ENCODE data around the gene PNPLA1.

PNPLA1 gene

DNA sequence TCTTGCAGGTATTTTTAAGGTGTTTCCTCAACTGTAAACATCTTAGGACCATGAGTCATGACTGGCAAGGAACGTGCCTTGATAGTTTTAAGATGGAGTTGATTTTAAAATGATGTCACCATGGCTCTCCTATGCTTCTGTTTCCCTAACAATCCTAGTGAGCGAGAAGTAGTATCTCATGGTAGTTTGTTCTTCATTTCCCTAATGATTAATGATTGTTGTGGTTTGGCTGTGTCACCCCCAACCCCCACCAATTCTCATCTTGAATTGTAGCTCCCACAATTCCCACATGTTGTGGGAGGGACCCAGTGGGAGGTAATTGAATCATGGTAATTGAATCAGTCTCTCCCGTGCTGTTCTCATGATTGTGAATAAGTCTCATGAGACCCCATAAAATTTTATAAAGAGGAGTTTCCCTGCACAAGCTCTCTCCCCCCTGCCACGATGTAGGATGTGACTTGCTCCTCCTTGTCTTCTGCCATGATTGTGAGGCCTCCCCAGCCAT, 83.6 kb downstream of the PNPLA1 start:
- H3K4me2 ChIP-seq (ENCODE audit: low read length), result no peak overlapping the region
- peaks cover 4% of the 10 kb centered on the region; the same call in 1 of the 2 replicates for H3K9me3 ChIP-seq (ENCODE audit: control insufficient read depth, insufficient read depth, low read length)
- TF ChIP-seq, protein P1, sequence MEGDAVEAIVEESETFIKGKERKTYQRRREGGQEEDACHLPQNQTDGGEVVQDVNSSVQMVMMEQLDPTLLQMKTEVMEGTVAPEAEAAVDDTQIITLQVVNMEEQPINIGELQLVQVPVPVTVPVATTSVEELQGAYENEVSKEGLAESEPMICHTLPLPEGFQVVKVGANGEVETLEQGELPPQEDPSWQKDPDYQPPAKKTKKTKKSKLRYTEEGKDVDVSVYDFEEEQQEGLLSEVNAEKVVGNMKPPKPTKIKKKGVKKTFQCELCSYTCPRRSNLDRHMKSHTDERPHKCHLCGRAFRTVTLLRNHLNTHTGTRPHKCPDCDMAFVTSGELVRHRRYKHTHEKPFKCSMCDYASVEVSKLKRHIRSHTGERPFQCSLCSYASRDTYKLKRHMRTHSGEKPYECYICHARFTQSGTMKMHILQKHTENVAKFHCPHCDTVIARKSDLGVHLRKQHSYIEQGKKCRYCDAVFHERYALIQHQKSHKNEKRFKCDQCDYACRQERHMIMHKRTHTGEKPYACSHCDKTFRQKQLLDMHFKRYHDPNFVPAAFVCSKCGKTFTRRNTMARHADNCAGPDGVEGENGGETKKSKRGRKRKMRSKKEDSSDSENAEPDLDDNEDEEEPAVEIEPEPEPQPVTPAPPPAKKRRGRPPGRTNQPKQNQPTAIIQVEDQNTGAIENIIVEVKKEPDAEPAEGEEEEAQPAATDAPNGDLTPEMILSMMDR (IDR thresholded peaks at IDR 0.05; ENCODE audit: low read depth, low read length, poor library complexity, severe bottlenecking), result no peak
- TF ChIP-seq EZH2phosphoT487 (IDR thresholded peaks at IDR 0.05; ENCODE audit: borderline replicate concordance, low read length), result no peak
- H3K36me3 ChIP-seq (ENCODE audit: control insufficient read depth, low read length), result no peaks in the 10 kb centered on the region
- no peaks in the 10 kb centered on the region for H3K79me2 ChIP-seq (ENCODE audit: control insufficient read depth, low read length)
- no peaks in the 10 kb centered on the region for H3K27me3 ChIP-seq (ENCODE audit: control insufficient read depth, low read length)
- no peak overlapping the region for H3K4me3 ChIP-seq (ENCODE audit: low read length)
- H3F3A ChIP-seq (ENCODE audit: control insufficient read depth, insufficient read depth), result no peaks in the 10 kb centered on the region
- H3K4me1 ChIP-seq (ENCODE audit: control insufficient read depth, low read length), result peaks cover 26% of the 10 kb centered on the region
- H4K20me1 ChIP-seq (ENCODE audit: control insufficient read depth, insufficient read depth, low read depth, low read length), result no peaks in the 10 kb centered on the region
- no peak overlapping the region for H3K27ac ChIP-seq (ENCODE audit: low read depth, low read length)
- H3K9me2 ChIP-seq (replicated peaks; ENCODE audit: control insufficient read depth, low read length), result no peaks in the 10 kb centered on the region

DNA sequence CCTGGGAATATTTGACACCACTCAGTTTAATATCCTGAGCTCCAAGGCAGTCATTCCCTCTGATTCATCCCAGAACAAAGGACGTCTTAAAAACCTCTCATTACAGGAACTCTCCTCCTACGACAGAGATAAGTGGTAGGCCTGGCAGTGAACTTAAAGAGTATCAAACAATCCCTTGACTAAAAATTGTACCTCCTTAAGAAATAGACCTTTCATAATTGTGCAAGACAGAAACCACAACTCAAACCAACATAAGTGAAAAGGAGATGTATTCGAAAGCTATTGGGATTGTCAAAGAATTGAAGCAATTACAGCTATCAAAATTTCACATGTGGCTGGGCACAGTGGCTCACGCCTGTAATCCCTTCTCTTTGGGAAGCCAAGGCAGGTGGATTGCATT, 86.0 kb downstream of the PNPLA1 start:
- peaks cover 4% of the 10 kb centered on the region; the same call in 1 of the 2 replicates for H3K9me3 ChIP-seq (ENCODE audit: control insufficient read depth, insufficient read depth, low read length)
- H3K4me3 ChIP-seq (ENCODE audit: low read length), result no peak overlapping the region
- no peak overlapping the region for H3K27ac ChIP-seq (ENCODE audit: low read depth, low read length)
- H3K9me2 ChIP-seq (replicated peaks; ENCODE audit: control insufficient read depth, low read length), result no peaks in the 10 kb centered on the region
- H3K4me2 ChIP-seq (ENCODE audit: low read length), result no peak overlapping the region
- no peaks in the 10 kb centered on the region for H3K27me3 ChIP-seq (ENCODE audit: control insufficient read depth, low read length)
- H4K20me1 ChIP-seq (ENCODE audit: control insufficient read depth, insufficient read depth, low read depth, low read length), result no peaks in the 10 kb centered on the region
- peaks cover 19% of the 10 kb centered on the region for H3K4me1 ChIP-seq (ENCODE audit: control insufficient read depth, low read length)
- no peak for TF ChIP-seq EZH2phosphoT487 (IDR thresholded peaks at IDR 0.05; ENCODE audit: borderline replicate concordance, low read length)
- TF ChIP-seq, protein P1 (IDR thresholded peaks at IDR 0.05; ENCODE audit: low read depth, low read length, poor library complexity, severe bottlenecking), result no peak
- H3F3A ChIP-seq (ENCODE audit: control insufficient read depth, insufficient read depth), result no peaks in the 10 kb centered on the region
- H3K79me2 ChIP-seq (ENCODE audit: control insufficient read depth, low read length), result no peaks in the 10 kb centered on the region
- H3K36me3 ChIP-seq (ENCODE audit: control insufficient read depth, low read length), result no peaks in the 10 kb centered on the region

DNA sequence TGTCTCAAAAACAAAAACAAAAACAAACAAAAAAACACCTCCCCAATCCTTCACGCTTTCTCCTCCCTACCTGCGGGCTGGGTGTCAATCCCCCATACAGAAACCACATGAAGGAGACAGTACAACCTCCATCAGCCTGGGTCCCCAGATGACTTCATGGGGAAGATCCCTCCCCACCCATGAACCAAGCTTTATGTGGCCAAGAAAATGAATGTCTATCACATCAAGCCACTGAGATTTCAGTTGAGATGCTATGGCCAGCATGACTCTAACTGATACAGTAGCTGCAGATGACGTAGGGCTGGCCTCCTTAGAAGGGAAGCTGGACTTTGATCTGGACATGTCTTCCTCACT, 88.0 kb downstream of the PNPLA1 start:
- TF ChIP-seq EZH2phosphoT487 (IDR thresholded peaks at IDR 0.05; ENCODE audit: borderline replicate concordance, low read length), result no peak
- TF ChIP-seq, protein P1 (IDR thresholded peaks at IDR 0.05; ENCODE audit: low read depth, low read length, poor library complexity, severe bottlenecking), result no peak
- H3K79me2 ChIP-seq (ENCODE audit: control insufficient read depth, low read length), result no peaks in the 10 kb centered on the region
- H3F3A ChIP-seq (ENCODE audit: control insufficient read depth, insufficient read depth), result no peaks in the 10 kb centered on the region
- H3K9me3 ChIP-seq (ENCODE audit: control insufficient read depth, insufficient read depth, low read length), result no peaks in the 10 kb centered on the region
- peaks cover 21% of the 10 kb centered on the region for H3K4me1 ChIP-seq (ENCODE audit: control insufficient read depth, low read length)
- H4K20me1 ChIP-seq (ENCODE audit: control insufficient read depth, insufficient read depth, low read depth, low read length), result no peaks in the 10 kb centered on the region
- H3K36me3 ChIP-seq (ENCODE audit: control insufficient read depth, low read length), result no peaks in the 10 kb centered on the region
- H3K9me2 ChIP-seq (replicated peaks; ENCODE audit: control insufficient read depth, low read length), result no peaks in the 10 kb centered on the region
- no peak overlapping the region for H3K4me2 ChIP-seq (ENCODE audit: low read length)
- no peak overlapping the region for H3K27ac ChIP-seq (ENCODE audit: low read depth, low read length)
- no peaks in the 10 kb centered on the region for H3K27me3 ChIP-seq (ENCODE audit: control insufficient read depth, low read length)
- H3K4me3 ChIP-seq (ENCODE audit: low read length), result no peak overlapping the region
